Measurements from ENCODE around the gene USH1C.

Gene USH1C

GRCh38 chr11:17547932-17548331 is 3.7 kb upstream of the USH1C start:
- H3K4me3 ChIP-seq (ENCODE audit: low read length): no peak overlapping the region
- TF ChIP-seq ZNF274 (IDR thresholded peaks at IDR 0.05; ENCODE audit: low read depth, low read length): no peak

DNA sequence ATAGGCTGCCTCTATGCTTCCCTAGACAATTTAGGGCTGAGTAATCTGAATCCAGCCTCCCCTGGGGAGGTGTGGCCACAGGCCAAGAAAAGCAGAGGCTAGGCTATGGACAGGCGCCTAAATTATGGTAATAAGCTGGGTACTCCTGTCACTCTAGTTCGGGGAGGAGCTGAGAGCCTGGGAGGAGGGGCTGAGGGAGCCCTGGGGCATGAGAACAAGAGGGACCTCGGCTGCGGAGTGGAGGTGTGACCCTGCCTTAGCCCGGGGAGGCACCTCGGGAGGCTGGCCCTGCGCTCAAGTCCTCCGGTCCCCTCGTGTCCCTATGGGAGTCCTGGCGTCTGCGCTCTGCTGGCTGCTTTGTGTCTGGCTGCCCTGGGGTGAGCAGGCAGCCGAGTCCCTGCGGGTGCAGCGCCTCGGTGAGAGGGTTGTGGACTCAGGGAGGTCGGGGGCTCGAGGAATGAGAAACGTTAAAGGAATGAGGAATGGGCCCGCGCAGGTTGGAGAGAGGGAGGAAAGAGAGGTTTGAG is 2.9 kb upstream of the USH1C start, which contains the start of gene OTOG:
Gene OTOG, plus strand, starts transcription at position 209 of the 527 bp plus-strand sequence. Its CDS starts 114 bp downstream, at position 323.
- TF ChIP-seq ZNF274 (IDR thresholded peaks at IDR 0.05; ENCODE audit: low read depth, low read length): no peak
- no peak within 1 kb of the TSS for H3K4me3 ChIP-seq (ENCODE audit: low read length)

DNA sequence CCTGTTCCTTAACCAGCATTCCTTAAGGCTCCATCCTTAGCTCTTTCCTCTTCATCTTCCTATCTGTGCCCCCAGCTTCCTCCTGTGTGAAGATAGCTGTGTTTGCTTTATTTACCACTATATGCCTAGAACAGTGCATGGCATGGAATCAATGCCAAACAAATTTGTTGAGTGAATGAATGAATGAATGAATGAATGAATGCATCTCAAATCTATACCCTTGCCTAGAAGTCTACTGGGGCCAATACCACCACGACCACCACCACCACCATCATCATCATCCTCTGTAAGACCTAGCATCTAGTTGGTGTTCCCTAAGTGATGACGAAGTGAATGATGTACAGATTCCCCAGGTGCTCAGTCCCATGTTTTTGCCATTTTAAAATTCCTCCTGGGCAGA is 2.0 kb upstream of the USH1C start:
- no peak overlapping the region for H3K4me3 ChIP-seq (ENCODE audit: low read length)
- no peak for TF ChIP-seq ZNF274 (IDR thresholded peaks at IDR 0.05; ENCODE audit: low read depth, low read length)

GRCh38 chr11:17543574-17544180 is 539 bp downstream of the USH1C start:
- no peak overlapping the region for H3K4me3 ChIP-seq (ENCODE audit: low read length)
- TF ChIP-seq ZNF274 (IDR thresholded peaks at IDR 0.05; ENCODE audit: low read depth, low read length): no peak

GRCh38 chr11:17543041-17543440 is 1.2 kb downstream of the USH1C start:
- no peak overlapping the region for H3K4me3 ChIP-seq (ENCODE audit: low read length)
- no peak for TF ChIP-seq ZNF274 (IDR thresholded peaks at IDR 0.05; ENCODE audit: low read depth, low read length)

DNA sequence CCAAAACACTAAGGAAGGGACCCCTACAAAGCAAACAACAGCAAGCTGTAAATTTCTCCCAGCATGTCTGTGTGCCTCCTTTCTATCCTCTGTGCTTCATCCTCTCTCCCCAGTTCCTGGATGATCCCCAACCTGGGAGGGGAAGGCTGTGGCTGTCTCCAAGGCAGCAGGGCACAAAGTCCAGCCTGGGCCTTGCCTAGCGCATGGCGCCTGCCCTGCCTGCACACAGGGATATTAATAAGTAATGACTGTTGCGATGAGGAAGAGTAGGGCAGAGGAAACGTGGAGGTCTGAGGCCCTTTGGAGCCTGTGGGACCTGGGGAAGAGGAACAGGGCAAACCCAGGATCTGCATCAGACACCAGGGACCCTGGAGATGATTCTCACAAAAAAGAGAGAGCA is 2.0 kb downstream of the USH1C start:
- TF ChIP-seq ZNF274 (IDR thresholded peaks at IDR 0.05; ENCODE audit: low read depth, low read length): no peak
- no peak overlapping the region for H3K4me3 ChIP-seq (ENCODE audit: low read length)

DNA sequence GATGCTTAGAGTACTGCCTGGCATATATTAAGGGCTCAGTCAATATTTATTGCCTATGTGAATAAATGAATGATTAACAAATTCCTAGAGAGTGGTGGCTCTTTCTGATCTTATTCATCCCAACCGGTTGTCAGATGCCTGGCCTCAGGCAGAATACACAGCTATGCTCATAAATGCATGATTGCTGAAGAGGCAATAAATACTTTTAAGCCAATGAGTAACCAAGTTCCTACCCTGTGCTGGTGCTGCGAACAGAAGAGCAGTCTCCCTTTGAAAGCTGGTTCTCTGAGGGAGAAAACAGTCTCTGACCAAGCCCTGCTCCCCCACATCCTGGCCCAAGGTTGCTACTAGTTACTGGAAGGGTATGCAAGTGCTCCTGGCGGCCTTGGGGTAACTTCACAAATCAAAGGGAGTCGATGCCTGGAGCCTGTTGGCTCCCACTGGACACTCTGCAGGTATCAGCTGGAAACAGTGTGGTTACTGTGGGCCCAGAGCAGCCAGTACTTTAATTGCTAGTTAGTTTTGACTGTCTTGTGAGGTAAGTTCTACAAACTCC is 2.8 kb downstream of the USH1C start:
- no peak overlapping the region for H3K4me3 ChIP-seq (ENCODE audit: low read length)
- TF ChIP-seq ZNF274 (IDR thresholded peaks at IDR 0.05; ENCODE audit: low read depth, low read length): no peak

DNA sequence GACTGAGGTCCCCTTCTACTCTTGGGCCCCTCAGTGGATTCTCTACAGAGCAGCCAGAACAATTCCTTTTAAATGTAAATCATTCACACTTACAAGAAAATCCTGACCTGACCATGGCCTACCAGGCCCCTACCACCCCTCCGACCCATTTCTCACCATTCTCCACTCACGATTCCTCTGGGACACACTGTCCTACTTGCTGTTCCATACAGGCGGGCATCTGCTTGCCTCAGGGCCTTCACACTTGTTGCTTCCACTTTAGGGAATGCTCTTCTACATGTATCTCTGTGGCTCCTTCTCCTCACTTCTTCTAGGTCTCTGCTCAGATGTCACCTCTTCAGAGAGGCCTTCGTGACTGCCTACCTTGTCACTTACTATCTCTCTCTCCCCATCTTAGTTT is 3.4 kb downstream of the USH1C start:
- TF ChIP-seq ZNF274 (IDR thresholded peaks at IDR 0.05; ENCODE audit: low read depth, low read length): no peak

DNA sequence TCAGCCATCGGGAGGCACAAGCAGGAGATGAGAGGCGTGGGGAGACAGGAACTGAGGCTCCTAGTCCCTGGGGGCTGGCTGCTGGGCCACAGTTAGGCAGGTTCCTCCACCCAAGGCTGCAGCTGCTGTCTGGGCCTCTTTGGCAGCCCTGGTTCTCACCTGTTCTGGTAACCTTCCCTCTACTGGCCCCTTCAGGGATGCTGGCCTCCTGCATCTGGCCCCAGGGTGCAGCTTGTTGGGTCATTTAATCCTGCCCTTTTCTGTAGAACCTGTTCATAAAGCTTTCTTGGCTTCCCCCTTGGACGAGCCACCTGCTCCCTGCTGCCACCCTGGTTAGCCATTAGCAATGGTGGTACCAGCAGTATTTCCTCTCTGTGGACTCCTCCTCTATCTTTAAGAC is 5.5 kb downstream of the USH1C start:
- no peak overlapping the region for H3K4me3 ChIP-seq (ENCODE audit: low read length)
- TF ChIP-seq ZNF274 (IDR thresholded peaks at IDR 0.05; ENCODE audit: low read depth, low read length): no peak

More for the DNA sequence above, 3.4 kb downstream of the USH1C start:
- H3K4me3 ChIP-seq (ENCODE audit: low read length): no peak overlapping the region

DNA sequence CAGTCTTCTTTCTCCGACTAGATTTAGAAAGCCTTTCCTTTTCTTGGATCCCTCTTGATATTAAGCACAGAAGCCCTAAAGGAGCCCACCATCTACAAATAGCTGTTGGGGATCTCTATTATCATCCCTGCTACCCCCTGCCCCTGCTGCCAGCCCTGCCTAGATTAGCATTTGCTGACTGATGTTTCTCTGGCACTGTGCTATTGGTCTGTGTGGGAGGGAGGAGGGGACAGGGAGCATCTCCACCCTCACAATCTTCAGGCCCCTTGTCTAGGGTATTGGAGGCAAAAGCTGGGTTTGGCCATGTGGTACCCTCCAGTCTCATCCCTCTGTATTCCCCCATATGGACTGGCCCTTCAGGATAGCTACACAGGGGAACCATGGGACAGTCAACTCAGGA is 6.2 kb downstream of the USH1C start:
- no peak overlapping the region for H3K4me3 ChIP-seq (ENCODE audit: low read length)
- TF ChIP-seq ZNF274 (IDR thresholded peaks at IDR 0.05; ENCODE audit: low read depth, low read length): no peak

- TF ChIP-seq ZNF274 (IDR thresholded peaks at IDR 0.05; ENCODE audit: low read depth, low read length): no peak
- no peak overlapping the region for H3K4me3 ChIP-seq (ENCODE audit: low read length)
Observed at GRCh38 chr11:17537261-17537660, 7.0 kb downstream of the USH1C start.

DNA sequence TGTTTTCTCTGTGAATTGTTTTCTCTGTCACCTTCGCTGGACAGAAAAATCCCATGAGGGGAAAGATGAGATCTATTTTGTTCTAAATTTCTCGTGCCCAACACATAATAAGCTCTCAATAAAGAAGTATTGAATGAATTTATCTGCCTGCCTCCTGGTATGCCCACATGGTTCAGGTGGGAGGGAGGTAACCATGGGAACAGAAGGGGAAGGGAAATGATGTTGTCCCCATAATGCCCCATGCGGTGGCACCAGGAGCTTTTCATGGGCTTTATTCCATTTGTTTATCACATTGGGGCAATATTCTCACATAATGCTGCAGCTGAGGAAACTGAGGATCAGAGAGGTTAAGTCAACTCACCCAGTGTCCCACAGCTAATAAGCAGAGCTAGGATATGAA is 8.7 kb downstream of the USH1C start:
- no peak overlapping the region for H3K4me3 ChIP-seq (ENCODE audit: low read length)
- TF ChIP-seq ZNF274 (IDR thresholded peaks at IDR 0.05; ENCODE audit: low read depth, low read length): no peak

DNA sequence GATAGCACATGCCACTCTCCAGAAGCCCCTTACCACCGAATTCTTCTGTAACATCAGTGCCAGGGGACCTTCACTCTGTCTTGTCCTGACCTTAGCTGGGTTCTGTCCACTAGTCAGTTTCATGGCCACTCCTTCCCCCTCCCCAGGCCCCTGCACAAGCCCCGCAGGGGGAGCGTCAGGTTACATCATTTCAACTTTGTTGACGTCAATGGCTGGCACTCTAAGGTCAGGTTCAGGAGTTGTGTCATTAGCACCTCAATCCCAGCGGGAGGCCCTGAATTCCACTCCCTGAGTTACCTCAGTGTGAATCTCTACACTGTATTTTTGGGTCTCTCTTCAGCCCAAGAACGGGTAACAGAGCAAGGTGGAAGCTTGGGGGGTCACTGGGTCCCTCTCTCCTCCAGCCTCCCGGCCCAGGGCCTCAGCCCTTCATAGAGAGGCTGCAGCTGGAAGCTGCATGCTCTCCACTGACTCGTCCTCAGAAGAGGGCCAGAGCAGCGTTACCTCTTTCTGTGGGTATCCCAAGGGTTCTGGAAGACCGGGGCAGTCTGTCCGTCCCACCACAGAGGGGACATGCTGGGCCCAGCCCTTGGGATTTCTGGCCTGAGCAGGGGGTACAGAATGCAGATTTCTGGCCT is 10.3 kb downstream of the USH1C start:
- TF ChIP-seq ZNF274 (IDR thresholded peaks at IDR 0.05; ENCODE audit: low read depth, low read length): no peak
- no peak overlapping the region for H3K4me3 ChIP-seq (ENCODE audit: low read length)

GRCh38 chr11:17533341-17533740 is 10.9 kb downstream of the USH1C start:
- TF ChIP-seq ZNF274 (IDR thresholded peaks at IDR 0.05; ENCODE audit: low read depth, low read length): no peak
- no peak overlapping the region for H3K4me3 ChIP-seq (ENCODE audit: low read length)

DNA sequence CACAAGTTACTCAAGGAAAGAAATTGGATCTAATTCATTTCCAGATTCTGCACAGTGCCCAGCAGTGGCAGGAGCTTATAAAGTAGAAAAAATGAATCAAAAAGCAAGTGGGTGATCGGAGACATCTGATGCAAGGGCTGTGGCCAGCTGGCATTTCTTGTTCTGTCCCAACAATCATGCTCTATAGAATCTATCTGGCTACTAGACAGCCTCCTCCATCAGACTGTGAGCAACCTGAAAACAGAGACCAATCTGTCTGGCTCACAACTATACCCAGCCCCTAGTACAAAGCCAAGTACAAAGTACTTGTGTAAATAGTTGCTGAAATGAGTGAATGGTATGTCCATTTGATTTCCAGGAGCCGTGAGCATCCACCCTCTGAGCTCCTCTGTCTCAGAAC is 11.4 kb downstream of the USH1C start:
- H3K4me3 ChIP-seq (ENCODE audit: low read length): no peak overlapping the region
- TF ChIP-seq ZNF274 (IDR thresholded peaks at IDR 0.05; ENCODE audit: low read depth, low read length): no peak
